Stimulated activated naive CD4-positive, alpha-beta T cell treated with Interleukin-2 at 50 U/mL for 16 hours (primary cell): ENCODE measurements around the gene MYH13.

Source experiments
- DNase-seq: peaks from one replicate; lab custom pipeline; 2025; lab: John Stamatoyannopoulos, UW

The MYH13 gene

DNA sequence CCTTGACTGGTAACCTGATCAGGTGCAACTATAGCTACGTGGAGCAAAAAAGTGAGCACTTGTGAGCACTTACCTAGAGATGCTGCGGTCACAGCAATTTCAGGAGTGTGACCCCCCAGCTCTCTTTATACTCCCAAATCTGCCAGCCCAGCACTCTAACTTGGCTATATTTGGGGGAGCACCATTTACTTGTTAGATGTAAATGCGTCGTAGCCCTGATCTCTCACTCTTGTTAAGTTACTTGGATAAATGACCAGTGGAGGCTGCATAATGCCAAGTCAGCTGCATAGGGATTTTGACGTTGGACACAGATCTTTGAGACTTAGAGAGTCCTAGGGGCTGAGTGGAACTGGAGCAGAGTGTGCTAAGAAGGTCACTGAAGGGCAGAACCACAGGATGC is at the start of gene MYH13:
MYH13 (minus strand) TSS at position 101 of the 400 bp plus-strand sequence. CDS start 8,476 bp downstream, outside the sequence.
- no peak for DNase-seq

DNA sequence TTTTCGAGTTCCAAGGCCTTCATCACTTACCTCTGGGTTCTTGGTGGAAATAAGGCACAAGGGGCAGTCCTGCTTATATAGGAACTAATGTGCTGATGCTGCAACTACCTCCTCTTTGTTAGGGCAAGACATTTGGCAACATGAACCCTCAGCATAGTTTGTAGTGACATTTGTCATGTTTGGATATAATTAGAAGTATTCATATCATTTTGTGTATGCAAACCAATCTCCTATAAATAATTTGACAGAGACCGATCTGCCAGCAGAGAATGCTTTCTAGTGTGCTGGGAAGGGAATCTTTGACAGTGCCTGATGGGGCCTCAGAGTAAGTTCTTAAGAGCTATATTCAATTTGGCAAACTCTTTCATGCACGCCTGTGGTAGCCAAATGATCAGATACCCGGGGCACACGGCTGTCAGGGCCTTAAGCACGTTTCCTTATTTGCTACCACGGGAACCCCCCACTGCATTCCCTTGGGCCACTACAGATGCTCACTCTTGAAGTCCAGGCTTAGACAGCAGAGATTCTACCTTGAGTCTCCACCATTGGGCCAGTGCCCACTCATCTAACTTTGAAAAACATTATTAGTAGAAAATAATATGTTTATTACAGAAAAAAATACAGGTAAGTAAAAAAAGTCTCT is 49.2 kb upstream of the MYH13 start, which contains the start of gene MYH8:
MYH8 (minus strand) TSS at position 51 of the 643 bp plus-strand sequence. CDS start 1,723 bp downstream, outside the sequence.
- DNase-seq: no peak

- no peak for DNase-seq
Observed at GRCh38 chr17:10421211-10421610, 48.4 kb upstream of the MYH13 start.

DNA sequence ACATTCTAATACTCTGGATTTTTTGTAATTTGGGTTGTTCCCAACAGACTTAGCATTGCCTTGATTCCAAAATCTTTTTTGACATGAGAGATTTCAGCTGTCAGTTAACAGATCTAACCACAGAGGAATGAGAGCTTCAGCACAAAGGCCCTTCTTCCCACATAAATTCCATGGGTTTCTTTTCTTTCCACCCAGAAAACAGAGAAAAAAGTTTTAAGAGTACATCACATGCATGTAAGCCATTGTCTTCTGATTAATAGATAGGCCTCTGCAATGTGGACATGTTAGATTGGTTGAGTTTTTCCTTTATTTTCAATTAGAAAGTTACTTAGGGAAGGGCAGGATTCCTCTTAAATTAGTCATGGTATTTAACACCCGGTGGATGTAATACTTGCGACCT is 48.0 kb upstream of the MYH13 start:
- no peak for DNase-seq

DNA sequence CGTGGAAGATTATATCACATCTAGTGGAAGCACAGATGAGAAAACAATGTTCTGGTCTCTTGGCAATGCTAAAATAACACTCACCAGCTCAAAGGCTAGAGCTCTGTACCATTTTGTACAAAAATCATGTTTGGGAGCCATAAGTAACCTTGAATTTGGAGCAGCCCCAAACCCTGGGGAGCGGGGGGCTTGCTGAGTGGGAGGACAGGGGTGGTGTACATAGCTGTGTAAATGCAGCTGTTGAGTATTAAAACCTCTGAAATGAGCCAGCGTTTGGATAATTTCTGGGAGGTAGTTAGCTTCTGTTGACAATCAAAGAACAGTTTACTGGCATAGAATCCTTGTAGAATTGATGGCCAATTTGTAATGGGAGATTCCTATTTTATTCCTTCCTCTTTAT is 44.6 kb upstream of the MYH13 start:
- no peak for DNase-seq

DNA sequence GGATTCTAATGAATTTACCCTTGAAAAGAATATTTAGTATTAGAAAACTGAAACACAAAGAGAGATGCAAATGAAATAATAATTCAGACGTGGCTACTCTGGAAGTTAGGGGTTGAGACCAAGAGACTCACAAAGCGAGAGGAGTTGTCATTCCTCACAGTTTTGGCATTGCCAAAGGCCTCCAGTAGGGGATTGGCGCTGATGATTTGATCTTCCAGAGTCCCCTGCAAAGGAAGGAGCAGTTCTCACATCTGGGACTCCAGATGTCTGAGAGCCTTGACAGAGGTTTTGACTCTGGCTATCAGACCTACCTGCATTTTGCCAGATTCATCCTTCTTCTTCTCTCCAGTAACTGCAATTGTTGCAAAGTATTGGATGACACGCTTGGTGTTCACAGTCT is 42.4 kb upstream of the MYH13 start:
- DNase-seq: no peak

GRCh38 chr17:10403589-10403988 is 30.8 kb upstream of the MYH13 start:
- no peak for DNase-seq

DNA sequence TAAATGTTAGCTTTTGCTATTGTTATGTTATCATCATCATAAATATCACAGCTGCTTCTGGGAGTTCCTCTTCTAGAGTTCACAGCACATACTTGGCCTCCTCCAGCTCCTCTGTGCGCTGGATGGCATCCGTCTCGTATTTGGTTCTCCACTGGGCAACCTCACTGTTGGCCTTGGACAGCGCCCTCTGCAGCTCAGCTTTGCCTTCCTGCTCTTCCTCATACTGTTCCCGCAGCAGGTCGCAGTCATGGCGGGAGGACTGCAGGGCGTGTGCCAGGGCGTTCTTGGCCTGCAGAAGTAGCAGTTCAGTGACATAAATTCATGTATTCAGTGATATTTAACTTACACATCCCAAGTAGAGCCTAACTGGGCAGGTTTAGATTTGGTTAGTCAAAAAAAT is 25.5 kb upstream of the MYH13 start:
- DNase-seq: no peak

DNA sequence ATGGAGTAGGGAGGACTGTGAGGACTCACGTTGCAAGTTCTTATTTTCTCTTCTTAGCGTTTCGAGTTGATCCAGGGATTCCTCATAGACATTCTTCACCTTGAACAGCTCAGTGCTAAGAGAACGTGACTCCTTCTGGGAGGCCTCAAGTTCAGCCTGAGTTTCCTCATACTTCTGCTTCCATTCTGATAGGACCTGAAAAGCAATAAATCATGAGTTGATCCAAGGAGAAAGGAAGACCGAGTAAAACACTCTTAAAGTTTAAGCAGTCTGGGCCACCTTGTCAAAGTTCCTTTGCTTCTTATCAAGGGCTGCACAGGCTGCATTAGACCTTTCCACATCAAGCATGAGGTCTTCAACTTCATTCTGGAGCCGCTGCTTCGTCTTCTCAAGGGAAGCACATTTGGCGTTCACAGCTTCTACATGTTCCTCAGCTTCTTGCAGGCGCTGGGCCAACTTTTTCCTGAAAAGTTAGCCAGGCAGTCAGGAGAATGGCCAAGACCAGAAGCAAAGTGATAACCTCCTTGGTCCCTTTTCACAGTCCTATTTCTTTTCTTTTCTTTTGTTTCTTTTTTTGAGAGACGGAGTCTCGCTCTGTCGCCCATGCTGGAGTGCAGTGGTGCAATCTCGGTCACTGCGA is 23.8 kb upstream of the MYH13 start:
- DNase-seq: no peak

DNA sequence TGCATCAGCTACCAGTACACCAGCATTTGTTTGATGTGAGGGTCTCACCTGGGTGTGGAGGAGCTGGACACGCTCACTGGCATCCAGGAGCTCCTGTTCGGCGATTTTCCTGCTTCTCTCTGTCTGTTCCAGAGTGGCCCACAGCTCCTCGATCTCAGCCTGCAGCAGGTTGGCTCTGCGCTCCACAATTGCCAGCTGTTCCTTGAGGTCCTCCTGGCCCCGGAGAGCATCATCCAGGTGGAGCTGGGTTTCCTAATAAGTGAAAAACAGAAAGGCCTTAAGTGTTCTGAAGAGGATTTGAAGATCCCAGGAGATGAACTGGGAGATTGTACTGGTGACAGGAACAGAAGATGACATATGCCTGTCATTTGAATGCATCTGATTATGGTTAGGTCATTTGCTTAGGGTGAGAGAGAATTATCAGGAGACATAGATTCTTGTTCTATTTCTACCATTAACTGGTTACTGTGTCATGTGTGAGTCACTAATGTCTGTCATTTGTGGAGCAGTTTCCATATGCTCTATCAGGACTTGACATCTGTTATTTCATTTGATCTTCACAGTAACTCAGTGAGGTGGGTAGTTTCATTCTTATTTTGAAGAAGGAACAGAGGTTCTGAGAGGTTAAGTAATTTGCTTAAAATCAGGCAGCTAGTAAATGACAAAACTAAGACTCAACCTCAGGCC is 21.5 kb upstream of the MYH13 start:
- no peak for DNase-seq

DNA sequence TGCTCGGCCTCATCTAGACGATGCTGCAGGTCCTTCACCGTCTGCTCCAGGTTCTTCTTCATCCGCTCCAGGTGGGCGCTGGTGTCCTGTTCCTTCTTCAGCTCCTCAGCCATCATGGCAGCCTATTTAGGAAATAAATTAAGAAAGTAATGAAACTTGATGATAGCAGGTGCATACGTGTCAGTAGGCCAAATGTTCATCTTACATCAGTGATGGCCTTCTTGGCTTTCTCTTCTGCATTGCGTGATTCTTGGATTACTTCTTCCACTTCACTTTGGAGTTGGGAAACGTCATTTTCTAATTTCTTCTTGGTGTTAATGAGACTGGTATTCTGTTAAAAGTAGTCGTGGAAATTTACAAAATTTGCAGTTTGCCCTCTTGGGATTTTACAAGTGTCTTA is 20.1 kb upstream of the MYH13 start:
- no peak for DNase-seq

GRCh38 chr17:10385871-10386270 is 13.1 kb upstream of the MYH13 start:
- no peak for DNase-seq

DNA sequence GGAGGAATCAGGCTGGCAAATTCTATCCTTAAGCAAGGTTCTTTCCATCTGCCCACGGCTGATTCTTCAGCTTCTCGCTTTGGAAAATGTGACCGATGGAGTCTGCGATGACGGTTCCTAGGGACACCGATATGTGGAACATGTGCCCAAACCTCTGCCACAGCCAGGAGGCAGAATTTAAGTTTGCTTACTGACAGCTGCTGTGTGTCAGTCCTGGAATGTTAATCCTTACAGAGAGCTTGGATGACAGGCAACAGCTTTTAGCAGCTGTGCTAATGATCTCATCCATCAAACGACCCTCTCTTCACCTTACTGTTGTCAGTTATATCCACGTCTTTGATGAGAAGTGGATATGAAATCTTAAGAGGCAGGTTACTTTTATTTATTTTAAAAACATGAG is 11.4 kb upstream of the MYH13 start:
- DNase-seq: no peak

GRCh38 chr17:10380631-10381408 is 8.0 kb upstream of the MYH13 start:
- DNase-seq: no peak

GRCh38 chr17:10370016-10370608 is 2.7 kb downstream of the MYH13 start:
- DNase-seq: no peak

- DNase-seq: no peak
Observed at GRCh38 chr17:10369239-10369638, 3.6 kb downstream of the MYH13 start.

GRCh38 chr17:10368561-10368960 is 4.2 kb downstream of the MYH13 start:
- no peak for DNase-seq

DNA sequence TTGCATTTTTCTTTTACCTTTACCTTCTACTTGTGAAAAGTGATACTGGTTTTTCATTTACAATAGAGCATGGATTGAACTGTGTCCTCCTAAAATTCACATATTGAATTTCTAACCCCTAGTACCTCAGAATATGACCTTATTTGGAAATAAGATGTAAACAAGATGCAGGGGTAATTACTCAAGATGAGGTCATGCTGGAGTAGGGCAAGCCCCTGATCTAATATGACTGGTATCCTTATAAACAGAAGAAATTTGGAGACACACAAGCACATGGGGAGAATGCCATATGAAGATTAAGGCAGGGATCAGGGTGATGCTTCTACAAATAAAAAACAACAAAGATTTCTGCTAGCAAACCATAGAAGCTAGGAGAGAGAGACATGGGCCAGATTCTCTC is 12.2 kb downstream of the MYH13 start:
- DNase-seq: no peak

- DNase-seq: no peak
Observed at GRCh38 chr17:10357768-10358167, 15.0 kb downstream of the MYH13 start.

DNA sequence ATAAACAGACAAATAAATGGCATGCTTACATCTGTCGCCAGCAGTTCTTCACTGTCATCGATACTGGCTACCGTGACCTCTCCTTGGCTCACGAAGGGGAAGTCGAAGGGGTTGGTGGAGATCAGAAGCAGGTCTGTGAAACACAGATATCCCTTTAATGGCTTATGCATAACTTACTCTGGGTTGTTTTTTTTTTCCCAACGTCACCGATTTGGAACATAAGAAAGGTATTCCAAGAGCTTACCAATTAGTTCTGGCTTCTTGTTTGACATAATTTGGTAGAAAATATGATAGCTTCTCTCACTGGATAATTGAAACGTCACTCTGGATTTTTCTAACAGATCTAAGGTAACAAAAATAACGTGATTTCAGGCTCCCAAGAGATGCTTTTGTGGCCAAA is 18.2 kb downstream of the MYH13 start:
- DNase-seq: no peak

- no peak for DNase-seq
Observed at GRCh38 chr17:10352893-10353292, 19.9 kb downstream of the MYH13 start.

DNA sequence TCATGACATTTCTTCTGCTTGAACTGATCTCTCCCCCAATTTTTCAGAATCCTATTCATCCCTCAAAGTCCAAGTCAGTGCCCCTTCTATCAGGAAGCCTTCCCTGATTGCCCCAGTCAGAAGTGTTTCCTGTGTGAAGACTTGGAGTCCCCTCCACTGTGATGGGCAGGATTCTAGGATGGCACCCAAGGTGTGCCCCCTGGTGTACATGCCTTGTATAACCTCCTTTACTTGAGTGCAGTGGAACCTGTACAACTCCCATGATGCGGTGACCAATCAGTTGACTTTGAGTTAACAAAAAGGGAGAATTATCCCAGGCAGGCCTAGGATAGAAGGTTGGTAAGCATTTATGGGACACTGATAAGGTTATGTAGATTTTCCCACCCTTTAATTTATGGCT is 23.4 kb downstream of the MYH13 start:
- DNase-seq: no peak
